Glomerular visceral epithelial cell (primary cell): ENCODE results near the gene ALG6.
"Not testable (repeated sequence)": the region's sequence is repeated elsewhere in the genome, so short reads cannot be mapped to it uniquely, and the experiment has no call there.

Source experiments
- DNase-seq: peaks from one replicate; pipeline ENCODE4 v3.0.0-alpha.2; 2016; ENCODE audit errors: extremely low spot score

The ALG6 gene

DNA sequence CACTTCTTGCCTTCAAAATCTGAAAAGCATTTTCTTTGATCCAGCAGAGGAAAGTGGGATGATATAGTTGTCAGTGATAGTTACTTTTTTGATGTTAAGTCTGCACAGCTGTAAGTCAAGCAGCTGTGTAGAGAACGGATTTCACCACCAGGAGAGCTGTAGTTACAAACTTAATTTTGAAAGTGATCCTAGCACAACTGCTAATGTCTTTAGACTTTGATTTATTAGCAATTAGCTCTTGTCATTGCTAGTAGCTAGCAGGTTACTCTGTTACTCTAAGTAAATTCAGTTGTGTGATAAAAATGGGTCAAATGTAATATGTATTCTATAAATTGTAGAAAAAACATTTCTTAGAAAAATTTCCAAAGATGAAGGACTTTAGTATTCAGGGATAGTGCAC, 46.0 kb downstream of the ALG6 start:
- DNase-seq: no peak

DNA sequence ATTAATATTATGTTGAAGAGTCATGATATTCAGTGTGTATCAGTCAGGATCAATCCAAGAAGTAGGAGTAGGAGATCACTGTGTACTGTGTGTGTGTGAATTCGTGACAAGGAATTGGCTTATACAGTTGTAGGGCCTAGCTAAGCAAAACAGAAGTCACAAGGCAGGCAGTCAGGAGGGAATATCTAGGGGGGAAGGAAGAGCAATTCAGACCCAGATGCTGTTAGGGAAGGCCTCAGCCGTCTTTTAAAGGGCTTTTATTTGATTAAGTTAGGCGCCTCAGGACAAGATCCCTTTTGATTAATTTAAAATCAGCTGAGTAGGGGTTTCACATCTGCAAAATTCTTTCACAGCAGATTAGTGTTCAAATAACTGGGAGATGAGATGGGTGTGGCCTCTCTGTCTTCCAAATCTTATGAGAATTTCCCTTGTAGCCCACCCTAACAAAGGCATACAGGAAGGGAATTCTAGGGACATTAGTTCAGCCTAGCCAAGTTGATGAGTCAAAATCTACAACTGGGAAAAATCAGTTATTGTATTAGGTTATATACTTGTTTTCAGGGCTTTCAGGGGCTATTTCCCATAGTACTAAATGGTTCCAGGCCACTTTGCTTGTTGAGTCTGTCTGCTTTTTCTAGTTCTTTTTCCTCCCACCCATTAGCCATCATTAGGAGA, 47.4 kb downstream of the ALG6 start:
- no peak for DNase-seq

DNA sequence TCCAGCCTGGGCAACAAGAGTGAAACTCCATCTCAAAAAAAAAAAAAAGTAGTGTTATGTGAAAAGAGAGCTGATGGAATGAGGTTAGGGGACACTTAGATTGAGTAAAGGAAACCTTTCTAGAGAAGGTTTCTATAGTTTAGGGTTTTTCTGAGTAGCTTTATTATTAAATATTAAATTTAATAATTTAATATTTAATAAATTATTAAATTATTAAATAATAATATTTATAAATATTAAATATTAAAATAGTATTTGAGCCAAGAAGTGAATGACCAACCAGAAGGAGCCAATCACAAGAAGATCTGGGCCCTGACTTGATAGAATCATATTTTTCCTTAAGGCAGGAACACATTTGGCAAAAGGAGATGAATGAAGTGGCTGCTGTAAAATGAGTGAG, 50.7 kb downstream of the ALG6 start:
- DNase-seq: no peak

DNA sequence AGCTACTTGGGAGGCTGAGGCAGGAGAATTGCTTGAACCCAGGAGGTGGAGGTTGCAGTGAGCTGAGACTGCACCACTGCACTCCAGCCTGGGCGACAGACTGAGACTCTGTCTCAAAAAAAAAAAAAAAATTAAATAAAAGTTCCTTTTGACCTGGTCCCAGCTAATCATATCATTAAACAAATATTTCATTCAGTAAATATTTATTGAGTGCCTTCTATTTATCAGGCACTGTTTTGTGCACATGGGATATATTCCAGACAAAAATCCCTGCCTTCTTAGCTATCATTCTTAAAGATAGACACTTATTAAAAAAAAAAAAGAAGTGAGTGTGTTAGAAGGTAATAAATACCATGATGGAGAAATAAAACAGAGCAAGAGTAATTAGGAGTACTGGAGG, 53.3 kb downstream of the ALG6 start:
- not testable (repeated sequence) for DNase-seq

DNA sequence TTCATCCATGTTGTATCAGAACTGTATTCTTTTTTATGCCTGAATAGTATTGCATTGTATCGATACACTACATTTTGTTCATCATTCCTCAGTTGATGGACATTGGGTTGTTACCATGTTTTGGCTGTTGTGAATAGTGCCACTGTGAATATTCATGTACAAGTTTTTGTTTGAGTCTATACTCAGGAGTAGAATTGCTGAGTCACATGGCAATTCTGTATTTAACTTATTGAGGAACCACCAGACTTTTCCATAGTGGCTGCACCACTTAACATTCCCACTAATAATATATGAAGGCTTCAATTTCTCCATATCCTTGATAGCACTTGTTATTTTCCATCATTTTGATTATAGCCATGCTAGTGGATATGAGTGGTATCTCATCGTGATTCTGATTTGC, 56.2 kb downstream of the ALG6 start:
- no peak for DNase-seq

DNA sequence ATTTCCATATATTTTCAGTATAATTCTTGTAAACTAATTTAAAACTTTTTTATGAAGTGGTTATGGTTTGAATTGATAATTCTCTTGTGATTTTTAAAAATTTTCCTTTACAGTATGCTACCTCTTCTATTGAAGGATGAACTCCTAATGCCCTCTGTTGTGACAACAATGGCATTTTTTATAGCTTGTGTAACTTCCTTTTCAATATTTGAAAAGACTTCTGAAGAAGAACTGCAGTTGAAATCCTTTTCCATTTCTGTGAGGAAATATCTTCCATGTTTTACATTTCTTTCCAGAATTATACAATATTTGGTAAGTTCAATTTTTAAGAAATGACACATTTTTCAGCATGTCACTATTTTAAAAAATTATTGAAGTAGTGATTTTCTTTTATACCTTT, 61.4 kb downstream of the ALG6 start:
- no peak for DNase-seq

DNA sequence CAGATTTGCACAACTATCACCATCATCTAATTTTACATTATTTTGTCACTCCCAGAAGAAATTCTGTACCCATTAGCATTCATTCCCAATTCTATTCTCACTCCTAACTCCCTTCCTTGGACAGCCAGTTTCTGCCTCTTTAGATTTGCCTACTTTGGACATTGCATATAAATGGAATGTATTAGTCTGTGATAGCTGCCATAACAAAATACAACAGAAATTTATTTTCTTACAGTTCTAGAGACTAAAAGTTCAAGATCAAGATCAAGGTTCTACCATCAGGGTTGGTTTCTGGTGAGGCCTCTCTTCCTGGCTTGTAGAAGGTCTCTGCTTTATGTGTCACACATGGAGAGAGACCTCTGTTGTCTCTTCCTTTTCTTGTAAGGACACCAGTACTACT, 61.9 kb downstream of the ALG6 start:
- no peak for DNase-seq

DNA sequence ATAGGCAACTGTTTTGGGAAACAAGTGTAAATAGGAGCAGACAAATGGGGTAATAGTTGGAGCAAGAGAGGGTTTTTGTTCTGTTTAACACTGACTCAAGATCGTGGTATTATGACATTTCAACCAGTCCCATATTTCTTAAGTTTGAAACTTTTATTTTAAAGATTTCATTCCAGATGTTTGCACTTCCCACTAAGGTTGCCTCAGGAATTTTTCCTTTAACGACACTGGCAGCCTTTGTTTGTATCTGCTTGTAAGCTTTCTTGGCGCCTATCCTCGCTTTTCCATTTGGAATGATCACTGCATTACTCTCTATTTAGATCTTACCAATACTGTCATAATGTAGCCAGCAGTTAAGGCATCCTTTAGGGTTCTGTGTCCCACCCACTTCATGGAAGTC, 67.7 kb downstream of the ALG6 start:
- no peak for DNase-seq

DNA sequence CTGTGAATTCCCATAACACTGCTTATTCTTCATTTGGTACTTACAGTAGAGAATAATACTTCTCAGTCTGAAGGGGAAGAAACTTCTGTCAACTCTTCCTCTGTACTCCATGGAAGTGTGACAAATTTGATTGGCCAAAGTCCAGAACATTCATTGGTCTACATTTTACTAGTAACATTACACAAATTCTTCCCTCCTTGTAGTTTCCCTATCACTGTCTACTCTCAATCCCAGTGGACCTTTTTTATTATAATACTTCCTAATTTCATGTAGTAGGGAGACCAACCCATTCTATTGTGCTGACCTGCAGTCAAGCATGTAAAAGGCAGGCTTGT, 74.7 kb downstream of the ALG6 start:
- no peak for DNase-seq

DNA sequence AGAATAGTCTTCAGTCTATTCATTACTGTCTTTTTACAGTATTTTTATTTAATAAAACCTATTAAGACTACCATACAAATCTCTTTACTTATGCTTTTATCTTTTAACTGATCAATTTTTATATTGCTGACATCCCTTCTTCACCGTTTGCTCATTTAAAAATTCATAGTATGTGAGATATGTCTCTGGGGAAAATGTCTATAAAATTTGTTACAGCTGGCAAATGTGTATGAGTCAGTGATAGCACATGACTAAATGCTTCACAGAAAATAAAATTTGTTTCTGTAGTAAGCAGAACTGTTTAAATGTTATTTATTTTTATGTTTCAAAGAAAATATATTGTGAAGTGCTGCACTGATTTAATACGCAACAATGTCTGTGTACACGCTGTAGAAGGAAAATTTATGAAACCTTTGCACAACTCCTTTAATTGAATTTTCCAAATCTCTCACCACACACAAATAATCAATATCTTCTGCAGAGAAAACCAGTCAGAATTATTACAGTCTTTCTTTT, 81.4 kb downstream of the ALG6 start:
- no peak for DNase-seq

DNA sequence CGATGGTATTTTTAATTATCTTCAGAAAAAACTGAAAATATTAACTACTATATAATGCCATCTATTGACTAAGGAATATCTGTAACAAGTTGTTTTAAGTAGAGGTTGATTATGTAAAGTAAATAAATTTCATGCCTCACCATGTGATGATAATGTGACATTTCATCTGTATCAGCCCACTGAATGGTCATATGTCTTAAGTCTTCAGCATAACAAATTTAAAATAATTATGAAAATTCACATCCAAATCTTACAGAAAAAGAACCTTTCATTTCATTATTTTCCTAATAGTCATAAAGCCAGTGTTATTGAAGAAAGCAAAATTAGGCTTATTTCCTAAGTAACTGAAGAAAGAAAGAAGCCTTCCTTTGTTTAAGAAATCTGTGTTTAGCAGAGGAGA, 83.0 kb downstream of the ALG6 start:
- DNase-seq: no peak

DNA sequence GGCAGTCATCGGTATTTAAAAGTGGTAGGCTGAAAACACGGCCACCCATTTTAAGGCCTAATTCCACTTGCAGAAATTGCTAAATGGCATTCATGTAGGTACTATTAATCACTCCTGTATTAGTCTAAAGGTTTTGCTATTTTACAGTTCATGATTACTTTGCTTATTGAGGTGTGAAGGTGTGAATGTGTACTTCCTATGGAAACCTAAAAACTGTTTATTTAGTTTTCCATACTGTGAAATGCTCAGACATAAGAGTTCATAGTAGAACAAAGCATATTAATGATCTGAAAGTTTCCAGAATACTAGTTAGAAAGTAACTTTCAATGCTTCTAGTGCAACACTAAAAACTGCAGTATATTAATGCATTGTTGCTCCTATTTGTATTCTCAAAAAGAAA, 85.8 kb downstream of the ALG6 start:
- no peak for DNase-seq

DNA sequence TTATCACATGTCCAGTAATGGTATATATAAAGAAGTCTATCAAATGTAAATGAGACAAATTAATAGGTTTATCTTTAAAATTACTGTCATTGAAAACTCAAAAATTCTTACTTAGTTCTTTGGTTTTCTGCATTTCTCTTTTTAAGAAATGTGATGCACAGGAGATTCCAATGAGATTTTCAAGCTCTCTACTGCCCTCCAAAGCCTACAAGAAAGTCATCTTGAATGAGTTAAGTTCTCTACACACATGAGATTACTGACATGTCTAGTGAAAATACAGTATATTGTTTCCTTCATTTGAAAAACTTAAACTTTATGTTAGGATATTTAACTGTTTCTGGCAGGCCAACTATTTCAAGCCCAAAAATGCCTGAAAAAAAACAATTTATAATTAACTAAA, 86.8 kb downstream of the ALG6 start:
- DNase-seq: no peak

DNA sequence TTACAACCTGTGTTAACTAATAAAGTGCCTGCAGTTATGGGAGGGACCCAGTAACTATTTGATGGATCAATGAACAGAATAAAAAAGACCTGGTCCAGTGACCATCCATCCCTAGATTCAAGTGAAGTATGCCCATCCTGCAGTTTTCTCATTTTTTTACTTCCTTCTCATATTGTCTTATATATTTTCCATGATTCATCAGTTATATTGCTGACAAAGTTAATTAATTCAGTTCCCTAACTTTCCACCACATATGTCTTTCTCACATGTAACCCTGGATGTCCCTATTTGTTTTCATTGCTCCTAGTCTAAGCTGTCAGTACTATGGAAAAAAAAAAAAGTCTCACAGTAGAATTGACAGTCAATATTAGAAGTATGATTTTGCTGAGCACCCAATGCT, 91.3 kb downstream of the ALG6 start:
- DNase-seq: no peak

DNA sequence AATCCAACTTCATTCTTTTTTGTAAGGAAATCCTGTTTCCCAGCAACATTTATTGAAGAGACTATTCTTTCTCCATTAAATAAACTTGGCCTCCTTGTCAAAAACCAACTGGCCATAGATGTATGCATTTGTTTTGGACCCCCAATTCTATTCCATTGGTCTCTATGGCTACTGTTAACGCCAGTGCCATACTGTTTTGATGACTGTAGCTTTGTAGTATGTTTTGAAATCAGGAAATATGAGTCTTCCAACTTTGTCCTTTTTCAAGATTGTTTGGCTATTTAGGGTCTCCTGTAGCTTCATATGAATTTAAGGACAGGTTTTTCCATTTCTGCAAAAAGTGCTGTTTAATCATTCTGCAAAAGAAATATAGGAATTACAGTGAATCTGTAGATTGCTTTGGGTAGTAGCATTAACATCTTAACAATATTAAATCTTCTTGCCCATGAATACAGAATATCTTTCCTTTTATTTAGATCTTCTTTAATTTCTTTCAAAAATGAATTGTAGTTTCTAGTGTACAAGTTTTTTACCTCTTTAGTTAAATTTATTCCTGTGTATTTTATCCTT, 94.3 kb downstream of the ALG6 start:
- no peak for DNase-seq

DNA sequence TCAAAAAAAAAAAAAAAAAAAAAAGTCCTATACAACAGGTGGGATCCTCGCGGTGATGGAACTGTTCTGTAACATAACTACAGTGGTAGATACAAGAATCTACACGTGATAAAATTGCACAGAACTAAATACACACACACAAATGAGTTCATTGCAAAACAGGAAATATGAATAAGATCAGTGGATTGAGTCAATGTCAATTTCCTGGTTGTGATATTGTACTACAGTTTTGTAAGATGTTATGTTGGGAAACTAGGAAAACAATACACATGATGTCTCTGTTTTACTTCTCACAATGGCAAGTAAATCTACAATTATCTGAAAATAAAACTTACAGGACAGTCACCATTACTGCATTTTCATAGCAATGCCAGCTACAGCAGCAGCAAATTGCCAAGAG, 95.8 kb downstream of the ALG6 start:
- no peak for DNase-seq

DNA sequence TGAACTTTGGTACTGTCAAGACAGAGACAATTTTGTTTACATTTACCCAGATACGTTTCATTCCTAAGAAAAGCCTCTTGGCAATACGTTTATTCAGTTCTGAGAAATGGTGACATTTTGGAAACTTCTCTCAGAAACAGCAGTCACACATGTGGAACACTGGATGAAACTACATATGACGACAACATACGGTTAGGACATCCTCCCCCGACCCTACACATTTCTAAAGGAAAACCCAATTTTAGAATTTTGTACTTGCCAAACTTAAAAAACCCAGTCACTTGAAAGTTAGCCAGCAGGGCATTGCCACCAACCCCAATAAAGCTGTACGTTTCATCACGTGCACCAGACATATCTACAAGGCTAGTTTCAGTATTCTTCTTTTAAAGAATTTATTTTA, 98.8 kb downstream of the ALG6 start:
- DNase-seq: no peak

DNA sequence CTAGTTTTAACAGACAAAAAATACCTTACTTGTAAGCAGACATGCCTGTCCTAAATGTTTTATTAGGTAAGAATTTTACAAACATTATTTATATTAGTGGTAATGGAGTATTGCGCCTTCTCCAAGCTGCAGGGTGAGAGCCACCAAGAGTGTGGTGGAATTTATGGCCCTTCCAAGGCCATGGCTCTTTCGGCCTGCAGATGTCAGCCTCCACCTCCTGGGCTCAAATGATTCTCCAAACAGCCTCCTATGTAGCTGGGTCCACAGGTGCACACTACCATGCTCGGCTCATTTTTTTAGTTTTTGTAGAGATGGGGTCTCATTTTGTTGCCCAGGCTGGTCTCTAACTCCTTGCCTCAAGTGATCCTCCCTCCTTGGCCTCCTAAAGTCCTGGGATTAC, 99.3 kb downstream of the ALG6 start:
- no peak for DNase-seq

DNA sequence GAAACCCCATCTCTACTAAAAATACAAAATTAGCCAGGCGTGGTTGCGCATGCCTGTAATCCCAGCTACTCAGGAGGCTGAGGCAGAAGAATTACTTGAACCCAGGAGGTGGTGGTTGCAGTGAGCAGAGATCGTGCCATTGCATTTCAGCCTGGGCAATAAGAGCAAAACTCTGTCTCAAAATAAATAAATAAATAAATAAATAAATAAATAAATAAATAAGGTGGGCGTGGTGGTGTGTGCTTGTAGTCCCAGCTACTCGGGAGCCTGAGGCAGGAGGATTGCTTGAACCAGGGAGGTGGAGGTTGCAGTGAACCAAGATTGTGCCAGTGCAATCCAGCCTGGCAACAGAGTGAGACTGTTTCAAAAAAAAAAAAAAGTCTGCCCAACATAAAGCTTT, 101.3 kb downstream of the ALG6 start:
- not testable (repeated sequence) for DNase-seq

DNA sequence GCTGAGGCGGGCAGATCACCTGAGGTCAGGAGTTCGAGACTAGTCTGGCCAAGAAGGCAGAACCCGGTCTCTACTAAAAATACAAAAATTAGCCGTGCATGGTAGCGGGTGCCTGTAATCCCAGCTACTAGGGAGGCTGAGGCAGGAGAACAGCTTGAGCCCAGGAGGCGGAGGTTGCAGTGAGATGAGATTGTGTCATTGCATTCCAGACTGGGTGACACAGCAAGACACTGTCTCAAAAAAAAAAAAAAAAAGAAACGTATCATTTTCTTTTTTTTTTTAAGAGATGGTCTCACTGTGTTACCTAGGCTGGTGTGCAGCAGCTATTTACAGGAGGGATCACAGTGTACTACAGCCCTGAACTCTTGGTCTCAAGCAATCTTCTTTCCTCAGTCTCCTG, 108.3 kb downstream of the ALG6 start:
- DNase-seq: no peak

DNA sequence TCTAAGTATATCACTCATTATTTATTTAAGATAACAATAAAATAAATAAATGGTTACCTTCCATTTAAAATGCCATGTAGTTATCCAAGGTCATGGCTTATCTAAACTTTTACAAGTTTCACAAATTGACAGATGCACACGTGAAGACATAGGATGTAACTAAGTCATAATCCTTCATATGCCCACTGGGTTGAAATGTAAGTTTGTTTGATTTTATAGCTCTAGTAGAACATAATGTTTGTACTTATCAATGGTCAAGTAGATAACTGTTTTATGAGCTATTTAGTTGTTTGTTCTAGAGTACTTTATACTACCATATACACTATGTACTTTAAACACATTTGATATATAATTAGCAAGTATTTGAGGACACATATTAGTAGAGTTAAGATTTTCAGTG, 112.6 kb downstream of the ALG6 start:
- DNase-seq: no peak

DNA sequence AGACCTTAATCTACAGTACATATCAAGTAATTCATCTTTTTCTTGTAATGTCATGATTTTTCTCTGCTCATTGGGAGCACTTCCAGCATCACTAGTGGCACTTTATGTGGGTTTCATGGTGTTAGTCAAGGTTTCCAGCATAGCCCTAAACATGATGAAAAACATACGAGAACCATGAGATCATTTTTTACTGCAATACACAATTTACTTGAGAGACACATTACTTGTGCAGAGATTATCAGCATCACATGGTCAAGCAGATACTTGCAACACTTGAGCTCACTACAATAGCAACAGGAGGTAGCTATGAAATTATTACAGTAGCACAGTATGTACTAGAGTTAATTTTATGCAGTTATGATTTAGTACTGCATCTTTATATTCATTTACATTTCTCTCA, 119.2 kb downstream of the ALG6 start:
- DNase-seq: no peak

DNA sequence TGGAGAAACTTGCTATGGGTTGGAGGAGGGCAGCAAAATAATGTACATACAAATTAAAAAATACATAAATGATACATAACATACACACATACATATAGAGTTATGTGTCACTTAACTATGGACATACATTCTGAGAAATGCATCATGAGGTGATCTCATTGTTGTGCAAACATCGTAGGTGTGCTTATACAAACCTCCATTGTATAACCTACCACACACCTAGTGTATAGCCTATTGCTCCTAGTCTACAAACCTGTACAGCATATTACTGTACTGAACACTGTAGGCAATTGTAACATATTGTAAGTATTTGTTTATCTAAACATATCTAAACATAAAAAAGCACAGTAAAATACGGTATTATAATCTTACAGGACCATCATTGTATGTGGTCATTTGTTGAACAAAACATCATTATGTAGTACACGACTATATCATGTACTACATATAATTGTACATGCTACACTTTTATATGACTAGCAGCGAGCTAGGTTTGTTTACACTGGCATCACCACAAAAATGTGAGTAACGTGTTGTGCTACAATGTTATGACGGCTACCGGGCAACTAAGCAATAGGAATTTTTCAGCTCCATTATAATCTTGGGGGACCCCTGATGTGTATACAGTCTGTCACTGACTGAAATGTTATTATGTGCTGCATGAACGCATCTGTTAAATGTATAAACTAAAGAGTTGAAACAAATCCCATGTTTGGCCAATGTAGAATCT, 120.1 kb downstream of the ALG6 start:
- DNase-seq: peak; percentile 16
